Suppressor macrophage treated with lipopolysaccharide for 1 hour (primary cell): ENCODE data around the gene SLC34A3.
A peak's percentile ranks its signal among the peaks of the same experiment; 100 is the strongest.

Source experiments
- DNase-seq, 3 donors: peaks; one replicate each; pipeline ENCODE4 v3.0.0-alpha.2; 2020 to 2022

SLC34A3 gene

GRCh38 chr9:137278721-137279711 lies 48.3 kb downstream of the SLC34A3 start:
- no peak for DNase-seq

GRCh38 chr9:137279741-137280473 lies 49.2 kb downstream of the SLC34A3 start:
- no peak for DNase-seq

- DNase-seq = peak; percentile 27 to 57 (median 46)
Measured at GRCh38 chr9:137280474-137281344, 50.0 kb downstream of the SLC34A3 start.

GRCh38 chr9:137281345-137282116 lies 50.8 kb downstream of the SLC34A3 start:
- DNase-seq = no peak
